Thyroid gland (tissue), 4 donors: Measurements from ENCODE around the gene BACE1.

Source experiments
- POLR2A ChIP-seq, 2 donors: fragments of 450-650 bp; IDR thresholded peaks; one replicate each; pipeline ENCODE4 v1.6.1; 2017; ENCODE audit warnings: antibody characterized with exemption in 2 of 2, mild to moderate bottlenecking in 2 of 2, moderate library complexity in 1 of 2
- TF ChIP-seq, protein P1 (sequence below), 6 experiments: fragments of 200-600 bp in 3 of 6; fragments of 450-650 bp in 3 of 6; sonication (generic) in 3 of 6; IDR thresholded peaks; one replicate each; pipeline ENCODE4 v1.5.1; 2016 to 2019; ENCODE audit warnings: antibody characterized with exemption in 6 of 6, mild to moderate bottlenecking in 2 of 6, inconsistent platforms in 1 of 6, moderate library complexity in 1 of 6

DNA sequence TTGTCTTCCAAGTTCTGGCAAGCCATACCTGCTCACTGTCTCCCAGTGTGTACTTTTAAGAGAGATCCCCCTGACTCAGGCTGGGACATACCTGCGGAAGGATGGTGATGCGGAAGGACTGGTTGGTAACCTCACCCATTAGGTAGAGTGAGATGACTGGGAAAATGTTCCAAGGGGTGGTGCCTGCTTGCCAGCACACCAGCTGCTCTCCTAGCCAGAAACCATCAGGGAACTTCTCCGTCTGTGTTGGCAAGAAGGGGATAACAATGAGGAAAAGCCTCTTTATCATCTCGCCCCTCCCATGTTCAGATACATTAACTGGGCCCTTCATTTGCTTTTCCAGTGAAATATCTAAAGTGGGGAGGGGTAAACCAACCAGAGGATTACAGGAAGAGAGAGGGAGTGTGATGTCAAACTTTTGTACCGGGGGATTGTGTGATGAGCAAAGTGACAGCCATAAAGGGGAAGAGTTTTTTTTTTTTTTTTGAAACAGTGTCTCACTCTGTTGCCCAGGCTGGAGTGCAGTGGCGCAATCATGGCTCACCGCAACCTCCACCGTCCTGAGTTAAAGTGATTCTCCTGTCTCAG is 25.2 kb downstream of the BACE1 start, which contains the start of gene BACE1-AS:
- TF ChIP-seq POLR2A (IDR thresholded peaks at IDR 0.05), result no peak
- TF ChIP-seq, protein P1, sequence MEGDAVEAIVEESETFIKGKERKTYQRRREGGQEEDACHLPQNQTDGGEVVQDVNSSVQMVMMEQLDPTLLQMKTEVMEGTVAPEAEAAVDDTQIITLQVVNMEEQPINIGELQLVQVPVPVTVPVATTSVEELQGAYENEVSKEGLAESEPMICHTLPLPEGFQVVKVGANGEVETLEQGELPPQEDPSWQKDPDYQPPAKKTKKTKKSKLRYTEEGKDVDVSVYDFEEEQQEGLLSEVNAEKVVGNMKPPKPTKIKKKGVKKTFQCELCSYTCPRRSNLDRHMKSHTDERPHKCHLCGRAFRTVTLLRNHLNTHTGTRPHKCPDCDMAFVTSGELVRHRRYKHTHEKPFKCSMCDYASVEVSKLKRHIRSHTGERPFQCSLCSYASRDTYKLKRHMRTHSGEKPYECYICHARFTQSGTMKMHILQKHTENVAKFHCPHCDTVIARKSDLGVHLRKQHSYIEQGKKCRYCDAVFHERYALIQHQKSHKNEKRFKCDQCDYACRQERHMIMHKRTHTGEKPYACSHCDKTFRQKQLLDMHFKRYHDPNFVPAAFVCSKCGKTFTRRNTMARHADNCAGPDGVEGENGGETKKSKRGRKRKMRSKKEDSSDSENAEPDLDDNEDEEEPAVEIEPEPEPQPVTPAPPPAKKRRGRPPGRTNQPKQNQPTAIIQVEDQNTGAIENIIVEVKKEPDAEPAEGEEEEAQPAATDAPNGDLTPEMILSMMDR (IDR thresholded peaks at IDR 0.05), result no peak
